ENCODE results near the gene TMC1. TPM values are rescaled to one million over a fixed set of nuclear protein-coding genes. Genes with fewer than 3 reads are reported as not detected.

TMC1 gene
- total and polyA plus RNA-seq, 7 donors, result 0.05 to 2.6 (median 0.21) TPM; not detected in 3

- DNase-seq (no peak), ATAC-seq (no peak)
- H3K27ac ChIP-seq, result no peak overlapping the region
- TF ChIP-seq CTCF (IDR thresholded peaks at IDR 0.05), result no peak
- H3K4me1 ChIP-seq, result no peaks in the 10 kb centered on the region
- H3K9me3 ChIP-seq, result no peaks in the 10 kb centered on the region
- intact Hi-C loops (cut with DNase I), result loop anchor here in 1 of 2 donors (10.0 kb wide), 1 partner anchor 782 kb away; no protein-coding TSS in a partner anchor
- H3K36me3 ChIP-seq (ENCODE audit: insufficient read depth in 1 of 2, low read depth in 1 of 2), result no peaks in the 10 kb centered on the region
- no peak overlapping the region for H3K4me3 ChIP-seq
- H3K27me3 ChIP-seq (ENCODE audit: insufficient read depth in 3 of 3, low read length in 2 of 3), result no peaks in the 10 kb centered on the region
- 49 to 53% (median 51%) methylated on average over 7 of the region's 7 CpGs for WGBS, 3 donors
These were observed 305.9 kb downstream of the TMC1 start for GRCh38 chr9:72826996-72827949.

- DNase-seq (no peak), ATAC-seq (no peak)
- 86 to 94% (median 89%) methylated on average over 2 of the region's 2 CpGs for WGBS, 3 donors
These were observed 306.7 kb downstream of the TMC1 start for GRCh38 chr9:72827950-72828731.

GRCh38 chr9:72834994-72835393 is 313.6 kb downstream of the TMC1 start:
- intact Hi-C loops (cut with DNase I), result no loop called here
- Histone ChIP-seq H3K4me3 (no peak overlapping the region), H3K27me3 (ENCODE audit: insufficient read depth in 3 of 3, low read length in 2 of 3) (no peaks in the 10 kb centered on the region), H3K27ac (no peak overlapping the region), H3K9me3 (no peaks in the 10 kb centered on the region), H3K36me3 (ENCODE audit: insufficient read depth in 1 of 2, low read depth in 1 of 2) (no peaks in the 10 kb centered on the region), H3K4me1 (no peaks in the 10 kb centered on the region)
- ATAC-seq, result no peak
- TF ChIP-seq CTCF (IDR thresholded peaks at IDR 0.05), result no peak
- WGBS, 3 donors, result 93 to 97% (median 94%) methylated on average over 1 of the region's 1 CpG
- DNase-seq, result no peak

More at GRCh38 chr9:72827950-72828731, 306.7 kb downstream of the TMC1 start:
- no peaks in the 10 kb centered on the region for H3K36me3 ChIP-seq (ENCODE audit: insufficient read depth in 1 of 2, low read depth in 1 of 2)
- no peak overlapping the region for H3K4me3 ChIP-seq
- H3K27ac ChIP-seq, result no peak overlapping the region
- intact Hi-C loops (cut with DNase I), result loop anchor here in 1 of 2 donors (10.0 kb wide), 1 partner anchor 783 kb away; no protein-coding TSS in a partner anchor
- no peak for TF ChIP-seq CTCF (IDR thresholded peaks at IDR 0.05)
- no peaks in the 10 kb centered on the region for H3K9me3 ChIP-seq
- no peaks in the 10 kb centered on the region for H3K27me3 ChIP-seq (ENCODE audit: insufficient read depth in 3 of 3, low read length in 2 of 3)
- no peaks in the 10 kb centered on the region for H3K4me1 ChIP-seq

- no peak for TF ChIP-seq CTCF (IDR thresholded peaks at IDR 0.05)
- Histone ChIP-seq H3K9me3 (no peaks in the 10 kb centered on the region), H3K4me3 (no peak overlapping the region), H3K27ac (no peak overlapping the region), H3K4me1 (no peaks in the 10 kb centered on the region), H3K27me3 (ENCODE audit: insufficient read depth in 3 of 3, low read length in 2 of 3) (no peaks in the 10 kb centered on the region), H3K36me3 (ENCODE audit: insufficient read depth in 1 of 2, low read depth in 1 of 2) (no peaks in the 10 kb centered on the region)
- 81 to 85% (median 84%) methylated on average over 6 of the region's 6 CpGs for WGBS, 3 donors
- DNase-seq (no peak), ATAC-seq (no peak)
- intact Hi-C loops (cut with DNase I), result no loop called here
These were observed 315.4 kb downstream of the TMC1 start for GRCh38 chr9:72836790-72837189.
